Muscle layer of duodenum (tissue), 2 donors: ENCODE data around the gene ZMYM2.

Experiments
- H3K27ac ChIP-seq: one replicate; pipeline ENCODE4 v1.7.0; 2013; ENCODE audit warnings: mild to moderate bottlenecking, low read length
- H3K27me3 ChIP-seq: one replicate; pipeline ENCODE4 v1.7.0; 2013; ENCODE audit warnings: low read depth, mild to moderate bottlenecking, control low read depth, low read length
- H3K36me3 ChIP-seq, 2 donors: one replicate each; pipeline ENCODE4 v1.7.0; 2013; ENCODE audit warnings: low read length in 2 of 2, control low read depth in 1 of 2, mild to moderate bottlenecking in 1 of 2; ENCODE audit not compliant: insufficient read depth in 2 of 2, control insufficient read depth in 1 of 2
- H3K4me1 ChIP-seq, 2 donors: one replicate each; pipeline ENCODE4 v1.7.0; 2013; ENCODE audit warnings: low read length in 2 of 2, mild to moderate bottlenecking in 2 of 2, control low read depth in 1 of 2, moderate library complexity in 1 of 2; ENCODE audit not compliant: insufficient read depth in 2 of 2, control insufficient read depth in 1 of 2
- H3K4me3 ChIP-seq, 2 donors: one replicate each; pipeline ENCODE4 v1.7.0; 2013; ENCODE audit warnings: low read length in 2 of 2, low read depth in 1 of 2, mild to moderate bottlenecking in 1 of 2
- H3K9me3 ChIP-seq, 2 donors: one replicate each; pipeline ENCODE4 v1.7.0; 2013; ENCODE audit warnings: low read length in 2 of 2, control low read depth in 1 of 2, mild to moderate bottlenecking in 1 of 2; ENCODE audit not compliant: control insufficient read depth in 1 of 2
- donor health status: healthy.

The ZMYM2 gene

DNA sequence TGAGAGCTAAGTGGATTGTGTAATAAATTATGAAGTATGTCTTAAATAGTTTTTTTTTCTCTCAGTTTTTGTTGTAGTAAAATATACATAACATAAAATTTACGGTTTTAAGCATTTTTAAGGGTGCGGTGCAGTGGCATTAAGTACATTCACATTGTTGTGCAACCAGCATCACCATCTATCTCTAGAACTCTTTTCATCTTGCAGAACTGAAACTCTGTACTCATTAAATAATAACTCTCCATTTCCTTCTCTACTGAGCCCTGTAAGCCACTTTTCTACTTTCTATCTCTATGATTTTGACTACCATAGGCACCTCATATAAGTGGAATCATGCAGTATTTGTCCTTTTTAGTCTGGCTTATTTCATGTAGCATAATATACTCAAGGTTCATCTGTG is 115.2 kb downstream of the ZMYM2 start:
- Histone ChIP-seq H3K27me3 (no peaks in the 10 kb centered on the region), H3K9me3 (no peaks in the 10 kb centered on the region), H3K4me1 (no peaks in the 10 kb centered on the region), H3K4me3 (no peak overlapping the region), H3K27ac (no peak overlapping the region), H3K36me3 (peaks cover 24 to 25% of the 10 kb centered on the region in 2 donors)

DNA sequence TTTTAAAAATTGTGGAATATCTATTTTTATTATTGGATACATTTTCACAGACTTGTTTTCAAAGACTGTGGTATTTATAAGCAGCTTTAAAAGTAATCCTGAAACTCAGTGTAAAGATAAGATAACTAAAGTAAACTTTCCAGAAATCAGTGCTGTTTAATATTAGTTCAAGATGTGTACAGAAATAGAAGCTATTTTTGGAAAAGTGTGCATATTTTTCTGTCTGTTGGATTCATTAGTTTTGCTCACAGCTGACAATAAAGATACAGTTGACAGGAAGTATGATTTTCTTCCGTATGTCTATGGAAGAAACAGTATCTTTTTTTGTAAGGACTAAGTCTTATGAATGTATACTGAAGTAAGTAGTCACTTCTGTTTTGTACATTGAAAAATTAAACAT is 116.4 kb downstream of the ZMYM2 start:
- Histone ChIP-seq H3K4me1 (peaks cover 0 to 1% of the 10 kb centered on the region in 2 donors), H3K4me3 (no peak overlapping the region), H3K9me3 (no peaks in the 10 kb centered on the region), H3K27ac (no peak overlapping the region), H3K27me3 (no peaks in the 10 kb centered on the region), H3K36me3 (peaks cover 24 to 25% of the 10 kb centered on the region in 2 donors)

DNA sequence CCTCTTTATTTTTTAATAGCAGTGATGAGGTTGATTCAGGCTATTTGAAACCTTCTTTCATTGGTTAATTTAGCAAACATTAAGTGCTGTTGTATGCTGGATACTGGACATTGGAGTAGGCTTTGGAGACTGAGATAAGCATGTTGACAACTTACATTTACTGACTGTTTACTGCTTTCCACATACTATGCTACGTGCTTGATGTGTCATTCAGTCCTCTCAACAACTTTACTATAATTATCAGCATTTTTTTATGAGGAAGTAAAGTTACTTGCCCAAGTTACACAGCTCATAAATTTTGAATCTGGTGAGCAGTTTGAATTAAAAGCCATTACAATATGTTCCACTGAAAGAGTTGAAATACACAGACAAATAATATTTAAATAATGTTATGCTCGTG is 118.6 kb downstream of the ZMYM2 start:
- Histone ChIP-seq H3K4me1 (peaks cover 0 to 3% of the 10 kb centered on the region in 2 donors), H3K9me3 (no peaks in the 10 kb centered on the region), H3K4me3 (no peak overlapping the region), H3K27ac (no peak overlapping the region), H3K36me3 (peaks cover 7 to 11% of the 10 kb centered on the region in 2 donors), H3K27me3 (no peaks in the 10 kb centered on the region)

DNA sequence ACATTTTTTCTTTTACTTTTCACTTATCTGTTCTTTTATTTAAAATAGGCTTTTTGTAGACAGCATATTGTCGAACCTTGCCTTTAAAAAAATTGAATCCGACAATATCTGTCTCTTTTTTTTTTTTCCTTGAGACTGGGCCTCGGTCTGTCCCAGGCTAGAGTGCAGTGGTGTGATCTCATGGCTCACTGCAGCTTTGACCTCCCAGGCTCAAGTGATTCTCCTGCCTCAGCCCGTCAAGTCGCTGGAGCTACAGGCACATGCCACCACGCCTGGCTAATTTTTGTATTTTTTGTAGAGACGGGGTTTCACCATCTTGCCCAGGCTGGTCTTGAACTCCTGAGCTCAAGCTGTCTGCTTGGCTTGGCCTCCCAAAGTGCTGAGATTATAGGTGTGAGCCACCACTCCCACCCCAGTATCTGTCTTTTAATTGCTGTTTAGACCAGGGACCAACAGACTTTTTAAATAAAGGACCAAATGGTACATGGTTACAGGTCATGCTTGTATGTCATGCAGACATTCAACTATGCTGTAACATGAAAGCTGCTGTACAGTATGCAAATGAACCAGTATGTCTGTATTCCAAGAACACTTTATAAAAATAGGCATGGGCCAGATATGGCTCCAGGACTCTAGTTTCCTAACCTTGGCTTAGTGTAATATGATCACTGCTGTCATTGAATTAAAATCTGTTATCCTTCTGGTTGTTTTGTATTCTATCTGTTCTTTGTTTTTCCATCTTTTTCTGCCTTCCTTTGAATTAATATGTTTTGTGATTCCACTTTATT is 122.0 kb downstream of the ZMYM2 start:
- Histone ChIP-seq H3K27me3 (no peaks in the 10 kb centered on the region), H3K36me3 (peaks cover 17 to 28% of the 10 kb centered on the region in 2 donors), H3K4me1 (peaks cover 0 to 3% of the 10 kb centered on the region in 2 donors), H3K9me3 (no peaks in the 10 kb centered on the region), H3K4me3 (no peak overlapping the region), H3K27ac (no peak overlapping the region)

DNA sequence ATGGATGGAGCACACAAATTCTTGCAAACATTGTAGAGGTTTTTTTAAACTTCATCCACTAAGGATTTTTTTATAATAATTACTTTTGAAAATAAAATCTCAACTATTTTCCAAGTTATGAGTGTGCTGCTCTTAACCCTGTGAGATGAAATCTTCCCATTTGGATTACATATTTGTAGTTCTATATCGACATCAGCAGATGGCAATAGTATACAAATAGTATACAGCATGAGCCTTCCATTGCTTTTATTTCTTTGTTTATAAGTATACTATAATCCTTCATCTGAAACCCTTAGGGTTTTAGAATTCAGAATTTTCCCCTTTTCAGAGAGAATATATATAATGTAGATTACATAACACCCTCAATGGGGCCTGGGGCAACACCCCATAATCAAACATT is 131.8 kb downstream of the ZMYM2 start:
- Histone ChIP-seq H3K27ac (no peak overlapping the region), H3K9me3 (no peaks in the 10 kb centered on the region), H3K27me3 (no peaks in the 10 kb centered on the region), H3K36me3 (peaks cover 4 to 11% of the 10 kb centered on the region in 2 donors), H3K4me1 (no peaks in the 10 kb centered on the region), H3K4me3 (no peak overlapping the region)

DNA sequence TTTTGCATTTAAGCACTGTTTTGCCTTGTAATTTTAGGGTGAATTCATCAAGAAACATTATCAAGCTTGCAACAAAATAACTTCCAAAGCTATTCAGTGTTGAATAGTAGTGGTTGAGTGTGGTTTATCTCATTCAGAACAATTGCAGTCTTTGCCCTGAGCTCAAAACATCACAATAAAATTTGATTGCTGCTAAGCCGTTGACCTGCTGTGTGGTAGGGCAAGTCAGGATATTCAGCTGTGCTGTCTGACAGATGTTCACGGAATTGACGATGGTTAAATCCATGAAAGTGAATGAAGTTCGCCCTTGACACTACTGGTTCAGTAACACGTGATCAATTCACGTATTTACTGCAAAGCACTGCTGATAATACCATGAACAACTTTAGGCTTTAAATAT is 135.4 kb downstream of the ZMYM2 start:
- Histone ChIP-seq H3K36me3 (no peaks in the 10 kb centered on the region), H3K4me3 (no peak overlapping the region), H3K9me3 (no peaks in the 10 kb centered on the region), H3K4me1 (no peaks in the 10 kb centered on the region), H3K27me3 (no peaks in the 10 kb centered on the region), H3K27ac (no peak overlapping the region)

DNA sequence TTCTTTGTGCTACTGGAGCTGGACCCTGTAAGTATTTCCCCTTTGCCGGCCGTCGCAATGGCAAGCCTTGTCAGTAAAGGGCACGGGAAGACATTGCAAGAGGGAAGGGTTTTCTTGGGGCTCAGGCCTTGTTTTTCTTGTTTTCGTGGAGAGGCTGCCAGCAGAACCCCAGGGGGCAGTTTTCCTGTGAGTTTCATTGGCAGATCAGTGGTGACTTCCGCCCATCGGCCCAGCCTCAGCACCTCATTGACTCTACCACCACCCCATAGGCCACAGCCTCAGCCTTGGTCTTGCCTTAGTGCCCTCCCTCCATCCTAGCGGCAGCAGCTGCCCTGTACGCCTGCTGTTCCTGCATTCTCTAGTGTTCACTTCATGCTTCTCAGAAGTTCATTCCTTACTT is 140.8 kb downstream of the ZMYM2 start:
- Histone ChIP-seq H3K36me3 (no peaks in the 10 kb centered on the region), H3K27me3 (peaks cover 5% of the 10 kb centered on the region), H3K27ac (no peak overlapping the region), H3K9me3 (no peaks in the 10 kb centered on the region), H3K4me1 (no peaks in the 10 kb centered on the region), H3K4me3 (no peak overlapping the region)

DNA sequence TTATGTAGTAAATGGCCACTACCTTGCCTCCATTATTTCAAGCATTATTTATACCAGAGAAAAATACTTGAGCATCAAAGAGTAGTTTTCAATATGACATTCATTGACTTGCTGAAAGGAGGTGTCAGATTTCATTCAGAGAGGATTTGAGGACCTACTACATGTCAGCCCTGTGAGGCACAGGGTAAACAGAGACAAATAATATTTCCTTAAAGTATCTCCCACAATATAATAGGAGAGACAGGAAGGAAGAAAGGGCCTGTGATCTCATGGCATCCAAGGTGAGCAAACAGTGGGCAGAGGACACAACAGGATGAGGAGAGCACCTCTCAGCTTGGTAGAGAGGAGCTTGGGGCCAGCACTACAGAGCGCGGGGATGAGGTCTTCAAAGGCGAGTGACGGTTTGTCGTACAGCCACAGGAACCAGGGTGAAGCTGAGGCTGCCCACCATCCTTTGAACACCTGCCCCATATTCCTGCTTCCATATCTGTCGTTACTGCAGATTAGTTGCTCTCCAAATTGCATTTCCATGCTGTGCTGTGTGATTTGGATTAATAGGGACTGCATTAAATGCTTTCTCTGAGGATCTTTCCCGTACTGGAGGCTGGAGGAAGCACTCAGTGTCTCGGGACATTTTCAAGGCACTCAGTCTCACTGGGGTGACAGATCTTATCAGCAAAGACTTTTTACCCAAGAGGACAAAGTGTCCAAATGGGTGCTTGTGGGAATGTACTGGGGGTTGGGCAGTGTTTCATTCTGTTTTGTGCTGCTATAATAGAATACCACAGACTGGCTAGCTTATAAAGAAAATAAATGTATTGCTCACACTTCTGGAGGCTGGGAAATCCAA is 143.2 kb downstream of the ZMYM2 start:
- Histone ChIP-seq H3K4me3 (no peak overlapping the region), H3K36me3 (no peaks in the 10 kb centered on the region), H3K27me3 (peaks cover 5% of the 10 kb centered on the region), H3K4me1 (no peaks in the 10 kb centered on the region), H3K27ac (no peak overlapping the region), H3K9me3 (no peaks in the 10 kb centered on the region)

DNA sequence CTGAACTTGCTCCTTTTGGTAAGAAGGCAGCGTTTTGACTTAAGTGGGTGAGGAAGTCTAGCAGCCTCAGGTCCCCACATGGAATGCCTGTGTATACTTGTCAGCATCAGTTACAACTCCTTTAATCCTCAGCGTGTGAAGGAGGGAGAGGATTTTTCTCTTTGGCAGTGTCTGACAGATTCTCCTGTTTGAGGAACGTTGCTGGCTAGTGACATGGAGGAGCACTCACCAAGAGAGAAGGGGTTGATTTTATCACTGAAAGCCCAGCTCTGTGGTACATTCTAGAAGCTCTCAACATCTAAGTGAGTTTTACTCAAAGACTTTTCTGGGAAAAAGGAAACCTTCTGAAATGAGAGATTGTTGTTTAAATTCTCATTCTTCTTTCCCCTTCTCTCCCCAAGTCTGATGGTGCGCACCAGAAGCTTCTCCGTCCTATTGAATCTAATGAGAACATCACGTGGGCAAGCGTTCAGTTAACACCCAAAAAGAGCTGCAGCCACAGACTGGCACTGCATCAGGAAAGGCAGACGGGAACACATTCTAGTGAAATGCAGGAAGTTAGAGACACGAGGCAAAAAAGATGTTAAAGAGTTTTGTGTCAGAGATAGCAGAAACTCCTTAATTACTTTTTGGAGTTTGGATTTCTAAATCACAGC is 144.1 kb downstream of the ZMYM2 start:
- Histone ChIP-seq H3K27me3 (peaks cover 5% of the 10 kb centered on the region), H3K4me3 (no peak overlapping the region)

DNA sequence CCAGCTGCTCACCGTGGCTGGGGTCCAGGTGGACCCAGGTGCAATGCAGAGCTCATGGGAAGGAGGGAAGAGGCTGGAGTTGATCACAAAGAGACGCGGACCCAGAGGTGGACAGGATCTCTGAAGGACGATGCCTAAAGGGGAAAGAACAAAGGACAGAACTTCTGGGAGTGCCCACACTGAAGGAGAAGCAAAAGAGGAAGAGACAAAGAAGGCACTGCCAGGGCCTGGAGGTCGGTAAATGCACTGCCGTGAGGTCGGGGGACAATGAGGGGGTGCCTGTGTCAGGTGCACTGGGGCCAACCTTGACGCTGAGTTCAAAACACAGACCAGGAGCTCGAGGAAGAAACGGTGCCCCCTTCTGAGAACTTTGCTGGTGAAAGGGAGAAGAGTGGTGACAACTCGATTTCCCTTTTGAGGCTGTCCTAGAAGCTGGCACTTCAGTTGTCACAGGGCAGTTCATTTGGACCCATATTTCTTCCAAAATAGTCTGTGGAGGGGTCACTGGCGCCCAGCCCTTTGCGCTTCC is 146.7 kb downstream of the ZMYM2 start:
- Histone ChIP-seq H3K27ac (no peak overlapping the region), H3K9me3 (no peaks in the 10 kb centered on the region), H3K4me3 (no peak overlapping the region), H3K27me3 (peaks cover 5% of the 10 kb centered on the region), H3K36me3 (no peaks in the 10 kb centered on the region), H3K4me1 (no peaks in the 10 kb centered on the region)

More for the DNA sequence above, 144.1 kb downstream of the ZMYM2 start:
- Histone ChIP-seq H3K27ac (no peak overlapping the region), H3K4me1 (no peaks in the 10 kb centered on the region), H3K9me3 (no peaks in the 10 kb centered on the region), H3K36me3 (no peaks in the 10 kb centered on the region)

DNA sequence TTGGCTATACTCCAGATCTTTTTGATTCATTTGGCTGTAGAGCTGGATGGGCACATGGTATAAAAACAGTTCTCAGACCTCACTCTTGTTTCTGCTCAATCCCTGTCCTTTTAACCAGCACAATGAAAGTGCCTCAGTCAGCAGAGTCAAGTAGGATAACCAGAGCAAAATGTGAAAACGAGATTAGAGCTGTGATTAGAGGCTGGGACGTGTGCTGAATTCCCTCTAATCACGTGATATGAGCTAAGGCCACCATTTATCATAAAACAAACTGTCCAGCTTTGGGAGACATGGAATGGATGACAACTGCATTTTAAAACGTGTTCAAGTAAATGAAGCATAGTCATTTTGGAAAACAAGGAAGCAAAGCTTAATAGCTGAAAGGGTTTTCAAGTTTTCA is 148.2 kb downstream of the ZMYM2 start:
- Histone ChIP-seq H3K27me3 (peaks cover 5% of the 10 kb centered on the region), H3K27ac (no peak overlapping the region), H3K9me3 (no peaks in the 10 kb centered on the region), H3K4me3 (no peak overlapping the region), H3K36me3 (no peaks in the 10 kb centered on the region), H3K4me1 (no peaks in the 10 kb centered on the region)
